ENCODE measurements around the gene DEPDC1. TPM values are rescaled to one million over a fixed set of nuclear protein-coding genes. Genes with fewer than 3 reads are reported as not detected.

Gene DEPDC1
- total and polyA plus RNA-seq, 4 donors = 0.10 to 0.99 (median 0.25) TPM; not detected in 1

- peaks cover 7% of the 10 kb centered on the region for H3K9me3 ChIP-seq (ENCODE audit: control insufficient read depth, low read length)
- H3K4me1 ChIP-seq (ENCODE audit: control insufficient read depth in 1 of 2, insufficient read depth in 2 of 2, low read length in 2 of 2) = no peaks in the 10 kb centered on the region
- intact Hi-C loops (cut with DNase I) = loop anchor here in 1 of 2 donors (10.0 kb wide), 1 partner anchor 1274 kb away; no protein-coding TSS in a partner anchor
- H3K36me3 ChIP-seq (ENCODE audit: control insufficient read depth in 1 of 2, insufficient read depth in 2 of 2, low read length in 1 of 2) = no peaks in the 10 kb centered on the region
- no peak overlapping the region for H3K27ac ChIP-seq (ENCODE audit: low read depth in 1 of 2, low read length in 2 of 2)
- no peak overlapping the region for H3K4me3 ChIP-seq (ENCODE audit: low read length in 2 of 2)
- ATAC-seq (ENCODE audit: low FRiP score) = no peak
- WGBS, 2 donors = 95 to 97% methylated on average over 4 of the region's 4 CpGs
- DNase-seq = no peak
- H3K27me3 ChIP-seq (ENCODE audit: control insufficient read depth in 1 of 2, insufficient read depth in 2 of 2, low read length in 1 of 2) = no peaks in the 10 kb centered on the region
Measured at GRCh38 chr1:68460935-68461334, 35.9 kb downstream of the DEPDC1 start.

GRCh38 chr1:68459796-68460195, 37.1 kb downstream of the DEPDC1 start:
- intact Hi-C loops (cut with DNase I) = loop anchor here in 1 of 2 donors (10.0 kb wide), 1 partner anchor 1275 kb away; no protein-coding TSS in a partner anchor
- ATAC-seq (ENCODE audit: low FRiP score) = no peak
- Histone ChIP-seq H3K27me3 (ENCODE audit: control insufficient read depth in 1 of 2, insufficient read depth in 2 of 2, low read length in 1 of 2) (no peaks in the 10 kb centered on the region), H3K36me3 (ENCODE audit: control insufficient read depth in 1 of 2, insufficient read depth in 2 of 2, low read length in 1 of 2) (no peaks in the 10 kb centered on the region), H3K4me3 (ENCODE audit: low read length in 2 of 2) (no peak overlapping the region), H3K9me3 (ENCODE audit: control insufficient read depth, low read length) (peaks cover 7% of the 10 kb centered on the region), H3K4me1 (ENCODE audit: control insufficient read depth in 1 of 2, insufficient read depth in 2 of 2, low read length in 2 of 2) (no peaks in the 10 kb centered on the region), H3K27ac (ENCODE audit: low read depth in 1 of 2, low read length in 2 of 2) (no peak overlapping the region)
- WGBS, 2 donors = 91 to 92% methylated on average over 1 of the region's 1 CpG
- no peak for DNase-seq

DNA sequence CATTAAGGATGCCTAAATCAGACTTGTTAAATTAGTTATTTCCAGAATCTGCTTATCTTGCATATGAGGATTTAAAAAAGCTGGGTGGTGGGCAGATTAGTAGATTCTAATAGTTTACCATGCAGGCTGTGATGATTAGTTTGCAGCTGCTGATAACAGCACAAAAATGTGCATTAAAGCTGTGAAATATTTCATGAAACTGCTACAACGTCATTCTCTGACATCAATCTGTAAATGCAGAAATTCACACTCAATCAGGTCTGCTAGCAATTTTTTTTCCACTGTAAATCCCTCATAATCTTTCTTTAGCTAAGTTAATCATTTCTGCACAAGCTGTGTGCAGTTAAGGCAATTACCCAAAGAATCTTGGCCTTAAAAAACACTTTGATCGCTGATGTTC, 37.8 kb downstream of the DEPDC1 start:
- ATAC-seq (ENCODE audit: low FRiP score) (no peak), DNase-seq (no peak)
- intact Hi-C loops (cut with DNase I) = no loop called here
- Histone ChIP-seq H3K36me3 (ENCODE audit: control insufficient read depth in 1 of 2, insufficient read depth in 2 of 2, low read length in 1 of 2) (no peaks in the 10 kb centered on the region), H3K9me3 (ENCODE audit: control insufficient read depth, low read length) (peaks cover 6% of the 10 kb centered on the region), H3K4me3 (ENCODE audit: low read length in 2 of 2) (no peak overlapping the region), H3K4me1 (ENCODE audit: control insufficient read depth in 1 of 2, insufficient read depth in 2 of 2, low read length in 2 of 2) (no peaks in the 10 kb centered on the region), H3K27ac (ENCODE audit: low read depth in 1 of 2, low read length in 2 of 2) (no peak overlapping the region), H3K27me3 (ENCODE audit: control insufficient read depth in 1 of 2, insufficient read depth in 2 of 2, low read length in 1 of 2) (no peaks in the 10 kb centered on the region)
- 68 to 81% methylated on average over 2 of the region's 2 CpGs for WGBS, 2 donors

- Histone ChIP-seq H3K4me3 (ENCODE audit: low read length in 2 of 2) (no peak overlapping the region), H3K27ac (ENCODE audit: low read depth in 1 of 2, low read length in 2 of 2) (no peak overlapping the region), H3K9me3 (ENCODE audit: control insufficient read depth, low read length) (no peaks in the 10 kb centered on the region), H3K36me3 (ENCODE audit: control insufficient read depth in 1 of 2, insufficient read depth in 2 of 2, low read length in 1 of 2) (no peaks in the 10 kb centered on the region), H3K4me1 (ENCODE audit: control insufficient read depth in 1 of 2, insufficient read depth in 2 of 2, low read length in 2 of 2) (no peaks in the 10 kb centered on the region), H3K27me3 (ENCODE audit: control insufficient read depth in 1 of 2, insufficient read depth in 2 of 2, low read length in 1 of 2) (no peaks in the 10 kb centered on the region)
- WGBS, 2 donors = 92 to 96% methylated on average over 1 of the region's 1 CpG
- intact Hi-C loops (cut with DNase I) = no loop called here
- ATAC-seq (ENCODE audit: low FRiP score) (no peak), DNase-seq (no peak)
Measured at GRCh38 chr1:68456202-68456601, 40.7 kb downstream of the DEPDC1 start.

GRCh38 chr1:68454534-68454933, 42.3 kb downstream of the DEPDC1 start:
- Histone ChIP-seq H3K36me3 (ENCODE audit: control insufficient read depth in 1 of 2, insufficient read depth in 2 of 2, low read length in 1 of 2) (no peaks in the 10 kb centered on the region), H3K4me1 (ENCODE audit: control insufficient read depth in 1 of 2, insufficient read depth in 2 of 2, low read length in 2 of 2) (no peaks in the 10 kb centered on the region), H3K4me3 (ENCODE audit: low read length in 2 of 2) (no peak overlapping the region), H3K27me3 (ENCODE audit: control insufficient read depth in 1 of 2, insufficient read depth in 2 of 2, low read length in 1 of 2) (no peaks in the 10 kb centered on the region), H3K9me3 (ENCODE audit: control insufficient read depth, low read length) (no peaks in the 10 kb centered on the region), H3K27ac (ENCODE audit: low read depth in 1 of 2, low read length in 2 of 2) (no peak overlapping the region)
- no peak for ATAC-seq (ENCODE audit: low FRiP score)
- 79 to 81% methylated on average over 2 of the region's 2 CpGs for WGBS, 2 donors
- no peak for DNase-seq
- intact Hi-C loops (cut with DNase I) = no loop called here

GRCh38 chr1:68453060-68453670, 43.7 kb downstream of the DEPDC1 start:
- Histone ChIP-seq H3K4me3 (ENCODE audit: low read length in 2 of 2) (no peak overlapping the region), H3K27ac (ENCODE audit: low read depth in 1 of 2, low read length in 2 of 2) (no peak overlapping the region), H3K36me3 (ENCODE audit: control insufficient read depth in 1 of 2, insufficient read depth in 2 of 2, low read length in 1 of 2) (no peaks in the 10 kb centered on the region), H3K4me1 (ENCODE audit: control insufficient read depth in 1 of 2, insufficient read depth in 2 of 2, low read length in 2 of 2) (no peaks in the 10 kb centered on the region), H3K9me3 (ENCODE audit: control insufficient read depth, low read length) (no peaks in the 10 kb centered on the region), H3K27me3 (ENCODE audit: control insufficient read depth in 1 of 2, insufficient read depth in 2 of 2, low read length in 1 of 2) (no peaks in the 10 kb centered on the region)
- DNase-seq (no peak), ATAC-seq (ENCODE audit: low FRiP score) (no peak)
- WGBS, 2 donors = 90 to 91% methylated on average over 8 of the region's 8 CpGs
- intact Hi-C loops (cut with DNase I) = no loop called here

DNA sequence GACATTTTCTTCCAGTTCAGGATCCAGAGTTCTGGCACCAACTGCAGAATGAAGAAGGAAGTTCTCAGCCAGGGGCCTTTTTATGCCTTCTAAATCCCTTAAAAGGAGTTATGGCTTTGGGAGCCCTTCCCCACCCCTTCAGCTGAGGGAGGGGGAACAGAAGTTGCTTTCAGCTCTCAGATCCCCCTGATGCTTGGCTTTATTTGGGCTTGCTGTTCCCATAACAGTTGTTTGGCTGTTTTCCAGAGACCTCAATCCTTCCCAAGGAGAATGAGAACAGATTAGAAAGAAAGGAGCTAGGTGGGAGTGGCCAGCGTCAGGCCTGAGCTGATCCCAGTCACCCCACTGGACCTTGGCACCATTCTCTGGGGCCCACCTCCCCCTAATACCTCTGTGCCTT, 47.0 kb downstream of the DEPDC1 start, which contains the start of gene RPE65:
Gene RPE65, minus strand, starts transcription at position 54 of the 400 bp plus-strand sequence. Its CDS starts 49 bp downstream, at position 5.
- intact Hi-C loops (cut with DNase I) = no loop called here
- ATAC-seq (ENCODE audit: low FRiP score) = no peak
- Histone ChIP-seq H3K4me1 (ENCODE audit: control insufficient read depth in 1 of 2, insufficient read depth in 2 of 2, low read length in 2 of 2) (no peaks in the 10 kb centered on the region), H3K9me3 (ENCODE audit: control insufficient read depth, low read length) (no peaks in the 10 kb centered on the region), H3K27me3 (ENCODE audit: control insufficient read depth in 1 of 2, insufficient read depth in 2 of 2, low read length in 1 of 2) (no peaks in the 10 kb centered on the region), H3K27ac (ENCODE audit: low read depth in 1 of 2, low read length in 2 of 2) (no peak within 1 kb of the TSS), H3K36me3 (ENCODE audit: control insufficient read depth in 1 of 2, insufficient read depth in 2 of 2, low read length in 1 of 2) (no peaks in the 10 kb centered on the region), H3K4me3 (ENCODE audit: low read length in 2 of 2) (no peak within 1 kb of the TSS)
- no peak for DNase-seq
- WGBS, 2 donors = 36 to 45% methylated on average over 1 of the region's 1 CpG

GRCh38 chr1:68448365-68448764, 48.5 kb downstream of the DEPDC1 start:
- Histone ChIP-seq H3K27me3 (ENCODE audit: control insufficient read depth in 1 of 2, insufficient read depth in 2 of 2, low read length in 1 of 2) (no peaks in the 10 kb centered on the region), H3K9me3 (ENCODE audit: control insufficient read depth, low read length) (no peaks in the 10 kb centered on the region), H3K36me3 (ENCODE audit: control insufficient read depth in 1 of 2, insufficient read depth in 2 of 2, low read length in 1 of 2) (no peaks in the 10 kb centered on the region), H3K4me3 (ENCODE audit: low read length in 2 of 2) (no peak overlapping the region), H3K27ac (ENCODE audit: low read depth in 1 of 2, low read length in 2 of 2) (no peak overlapping the region), H3K4me1 (ENCODE audit: control insufficient read depth in 1 of 2, insufficient read depth in 2 of 2, low read length in 2 of 2) (no peaks in the 10 kb centered on the region)
- intact Hi-C loops (cut with DNase I) = no loop called here
- ATAC-seq (ENCODE audit: low FRiP score) (no peak), DNase-seq (no peak)
- 90 to 92% methylated on average over 7 of the region's 7 CpGs for WGBS, 2 donors

GRCh38 chr1:68445709-68446108, 51.2 kb downstream of the DEPDC1 start:
- no peak overlapping the region for H3K27ac ChIP-seq (ENCODE audit: low read depth in 1 of 2, low read length in 2 of 2)
- intact Hi-C loops (cut with DNase I) = no loop called here
- H3K4me1 ChIP-seq (ENCODE audit: control insufficient read depth in 1 of 2, insufficient read depth in 2 of 2, low read length in 2 of 2) = no peaks in the 10 kb centered on the region
- H3K36me3 ChIP-seq (ENCODE audit: control insufficient read depth in 1 of 2, insufficient read depth in 2 of 2, low read length in 1 of 2) = no peaks in the 10 kb centered on the region
- H3K9me3 ChIP-seq (ENCODE audit: control insufficient read depth, low read length) = no peaks in the 10 kb centered on the region
- no peak for ATAC-seq (ENCODE audit: low FRiP score)
- 93 to 96% methylated on average over 6 of the region's 6 CpGs for WGBS, 2 donors
- H3K27me3 ChIP-seq (ENCODE audit: control insufficient read depth in 1 of 2, insufficient read depth in 2 of 2, low read length in 1 of 2) = no peaks in the 10 kb centered on the region
- no peak overlapping the region for H3K4me3 ChIP-seq (ENCODE audit: low read length in 2 of 2)
- no peak for DNase-seq
